Activated CD8-positive, alpha-beta T cell treated with anti-CD3 and anti-CD28 coated beads for 36 hours (primary cell): ENCODE data around the gene EXT2. TPM values are rescaled to one million over a fixed set of nuclear protein-coding genes. Genes with fewer than 3 reads are reported as not detected.

Experiments
- ATAC-seq: fragments of 200-7000 bp; cut with Tn5 transposase; one replicate; pipeline ENCODE4 v1.10.0; 2021; ENCODE audit warnings: mild to moderate bottlenecking, moderate library complexity
- CTCF ChIA-PET: fragments of 350-600 bp; sonication (Branson Sonifier 250); formaldehyde crosslinking; loops from one replicate; lab custom pipeline; 2021; ENCODE audit warnings: antibody characterized with exemption; lab: Charles Lee
- POLR2A ChIA-PET: fragments of 350-600 bp; sonication (Branson Sonifier 250); formaldehyde crosslinking; loops from one replicate; lab custom pipeline; 2021; ENCODE audit warnings: antibody characterized with exemption; lab: Charles Lee
- DNase-seq: peaks from one replicate; pipeline ENCODE4 v3.0.0-alpha.2; 2020
- H3K27ac Mint-ChIP-seq: one replicate; pipeline ENCODE4 v1.8.0; 2021; ENCODE audit warnings: mild to moderate bottlenecking, mixed read lengths
- H3K27me3 Mint-ChIP-seq: one replicate; pipeline ENCODE4 v1.8.0; 2021; ENCODE audit warnings: mixed read lengths
- H3K36me3 Mint-ChIP-seq: one replicate; pipeline ENCODE4 v1.8.0; 2021; ENCODE audit warnings: low read depth, mixed read lengths
- H3K4me1 Mint-ChIP-seq: one replicate; pipeline ENCODE4 v1.8.0; 2021; ENCODE audit warnings: low read depth, mixed read lengths
- H3K4me3 Mint-ChIP-seq: one replicate; pipeline ENCODE4 v1.8.0; 2021; ENCODE audit warnings: mild to moderate bottlenecking, moderate library complexity, mixed read lengths
- H3K9me3 Mint-ChIP-seq: one replicate; pipeline ENCODE4 v1.8.0; 2021; ENCODE audit warnings: mixed read lengths
- intact Hi-C: fragments of 100-400 bp; cut with micrococcal nuclease; formaldehyde crosslinking; loops from one replicate; pipeline ENCODE4 v1.10.0; 2022
- total RNA-seq, 2 experiments: library from RNA; stranded (reverse); gene quantifications; one replicate each; pipeline ENCODE4 v1.2.3, GENCODE V29; 2021
- TF ChIP-seq, protein P1 (sequence below): fragments of 200-600 bp; IDR thresholded peaks from one replicate; pipeline ENCODE4 v1.8.0; 2022; ENCODE audit warnings: antibody characterized with exemption, mild to moderate bottlenecking

Gene EXT2
- total RNA-seq, 2 experiments from 2014 or later = 20.0 to 20.2 TPM

DNA sequence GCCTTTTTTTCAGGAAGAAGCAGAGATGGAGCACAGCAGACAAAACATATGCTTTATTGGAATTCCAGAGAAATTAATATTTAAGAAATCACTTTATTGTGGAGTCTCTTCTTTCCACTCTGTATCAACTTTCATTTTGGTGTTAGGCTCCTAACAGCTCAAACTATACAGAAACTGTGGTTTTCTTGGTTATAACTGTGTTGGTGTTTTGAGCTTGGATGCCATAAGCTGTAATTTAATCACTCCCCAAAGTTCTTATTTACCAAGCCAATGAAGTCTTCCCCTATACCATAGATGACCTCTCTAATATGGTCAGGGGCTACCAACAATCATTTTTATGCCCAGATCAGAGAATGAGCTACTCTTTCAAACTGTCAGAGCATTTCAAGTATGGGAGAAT is 90.0 kb downstream of the EXT2 start:
- H3K36me3 Mint-ChIP-seq = peaks cover 54% of the 10 kb centered on the region
- ATAC-seq (no peak), DNase-seq (no peak)
- peaks cover 19% of the 10 kb centered on the region for H3K4me1 Mint-ChIP-seq
- no peak overlapping the region for H3K27ac Mint-ChIP-seq
- no peak overlapping the region for H3K4me3 Mint-ChIP-seq
- ChIA-PET POLR2A (interaction anchor here (0.7 kb wide), 1 partner anchor 39 kb away, joined by 3 read pairs; no protein-coding TSS in a partner anchor), CTCF (interaction anchor here (1.6 kb wide), 1 partner anchor 12 kb away, joined by 6 read pairs; no protein-coding TSS in a partner anchor)
- H3K9me3 Mint-ChIP-seq = peaks cover 13% of the 10 kb centered on the region
- intact Hi-C loops = no loop called here
- TF ChIP-seq, protein P1, sequence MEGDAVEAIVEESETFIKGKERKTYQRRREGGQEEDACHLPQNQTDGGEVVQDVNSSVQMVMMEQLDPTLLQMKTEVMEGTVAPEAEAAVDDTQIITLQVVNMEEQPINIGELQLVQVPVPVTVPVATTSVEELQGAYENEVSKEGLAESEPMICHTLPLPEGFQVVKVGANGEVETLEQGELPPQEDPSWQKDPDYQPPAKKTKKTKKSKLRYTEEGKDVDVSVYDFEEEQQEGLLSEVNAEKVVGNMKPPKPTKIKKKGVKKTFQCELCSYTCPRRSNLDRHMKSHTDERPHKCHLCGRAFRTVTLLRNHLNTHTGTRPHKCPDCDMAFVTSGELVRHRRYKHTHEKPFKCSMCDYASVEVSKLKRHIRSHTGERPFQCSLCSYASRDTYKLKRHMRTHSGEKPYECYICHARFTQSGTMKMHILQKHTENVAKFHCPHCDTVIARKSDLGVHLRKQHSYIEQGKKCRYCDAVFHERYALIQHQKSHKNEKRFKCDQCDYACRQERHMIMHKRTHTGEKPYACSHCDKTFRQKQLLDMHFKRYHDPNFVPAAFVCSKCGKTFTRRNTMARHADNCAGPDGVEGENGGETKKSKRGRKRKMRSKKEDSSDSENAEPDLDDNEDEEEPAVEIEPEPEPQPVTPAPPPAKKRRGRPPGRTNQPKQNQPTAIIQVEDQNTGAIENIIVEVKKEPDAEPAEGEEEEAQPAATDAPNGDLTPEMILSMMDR = no peak
- no peaks in the 10 kb centered on the region for H3K27me3 Mint-ChIP-seq

DNA sequence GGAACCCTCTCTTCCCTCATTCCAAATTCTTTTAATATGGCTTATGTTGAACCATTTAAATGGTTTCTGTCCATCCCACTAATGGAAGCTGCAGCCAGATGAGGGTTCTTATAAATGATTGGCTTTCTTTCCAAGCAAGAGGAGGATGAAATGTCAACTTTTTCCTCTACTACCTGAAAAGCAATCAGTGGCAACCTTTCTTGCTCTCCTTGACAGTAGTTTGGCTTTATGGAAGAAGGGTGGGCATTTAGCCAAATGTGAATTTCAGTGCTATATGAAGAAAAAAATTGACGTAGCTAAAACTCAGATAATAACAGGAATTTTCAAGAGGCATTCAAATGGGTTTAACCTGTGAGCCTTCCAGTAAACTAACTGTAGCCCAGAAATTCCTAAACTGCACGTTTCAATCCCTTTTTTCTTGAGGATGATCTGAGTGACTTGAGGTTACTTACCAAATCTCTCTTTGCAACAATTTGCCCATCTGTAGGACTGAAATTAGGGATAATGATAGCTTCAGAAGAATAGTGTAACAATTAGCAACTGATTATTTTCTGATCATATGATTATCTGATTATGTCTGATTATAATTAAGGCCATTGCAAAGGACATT is 90.9 kb downstream of the EXT2 start:
- H3K27ac Mint-ChIP-seq = no peak overlapping the region
- peaks cover 50% of the 10 kb centered on the region for H3K36me3 Mint-ChIP-seq
- intact Hi-C loops = no loop called here
- no peak overlapping the region for H3K4me3 Mint-ChIP-seq
- TF ChIP-seq, protein P1 = no peak
- no peak for ATAC-seq
- CTCF ChIA-PET = interaction anchor here (1.6 kb wide), 1 partner anchor 11 kb away, joined by 6 read pairs; no protein-coding TSS in a partner anchor
- no peaks in the 10 kb centered on the region for H3K27me3 Mint-ChIP-seq
- H3K9me3 Mint-ChIP-seq = peaks cover 13% of the 10 kb centered on the region
- DNase-seq = no peak
- POLR2A ChIA-PET = no interaction called here
- H3K4me1 Mint-ChIP-seq = peaks cover 22% of the 10 kb centered on the region

DNA sequence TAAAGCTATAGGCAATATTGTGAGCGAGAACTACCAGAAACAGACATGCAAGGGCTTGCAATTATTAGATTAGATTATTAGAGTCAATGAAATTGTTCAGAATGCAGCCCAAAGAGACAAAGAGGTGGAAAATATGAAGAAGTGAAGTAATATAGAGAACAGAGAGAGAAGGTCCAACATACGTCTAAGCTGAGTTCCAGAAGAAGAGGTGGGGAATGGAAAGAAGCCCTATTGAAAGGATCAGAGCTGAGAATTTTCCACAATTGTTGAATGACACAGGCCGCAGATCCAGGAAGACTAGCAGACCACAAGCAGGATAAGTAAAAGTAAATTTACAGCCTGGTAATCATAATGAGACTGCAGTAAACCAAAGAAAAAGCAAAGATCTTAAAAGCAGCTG is 93.2 kb downstream of the EXT2 start:
- Mint-ChIP-seq H3K27me3 (no peaks in the 10 kb centered on the region), H3K4me1 (peaks cover 35% of the 10 kb centered on the region), H3K9me3 (peaks cover 13% of the 10 kb centered on the region), H3K27ac (no peak overlapping the region), H3K36me3 (peaks cover 53% of the 10 kb centered on the region), H3K4me3 (no peak overlapping the region)
- intact Hi-C loops = no loop called here
- TF ChIP-seq, protein P1 = no peak
- ATAC-seq (no peak), DNase-seq (no peak)
- CTCF ChIA-PET = interaction anchor here (0.9 kb wide), 1 partner anchor 45 kb away, joined by 3 read pairs; no protein-coding TSS in a partner anchor
- POLR2A ChIA-PET = interaction anchor here (1.4 kb wide), 1 partner anchor 11 kb away, joined by 3 read pairs; no protein-coding TSS in a partner anchor

DNA sequence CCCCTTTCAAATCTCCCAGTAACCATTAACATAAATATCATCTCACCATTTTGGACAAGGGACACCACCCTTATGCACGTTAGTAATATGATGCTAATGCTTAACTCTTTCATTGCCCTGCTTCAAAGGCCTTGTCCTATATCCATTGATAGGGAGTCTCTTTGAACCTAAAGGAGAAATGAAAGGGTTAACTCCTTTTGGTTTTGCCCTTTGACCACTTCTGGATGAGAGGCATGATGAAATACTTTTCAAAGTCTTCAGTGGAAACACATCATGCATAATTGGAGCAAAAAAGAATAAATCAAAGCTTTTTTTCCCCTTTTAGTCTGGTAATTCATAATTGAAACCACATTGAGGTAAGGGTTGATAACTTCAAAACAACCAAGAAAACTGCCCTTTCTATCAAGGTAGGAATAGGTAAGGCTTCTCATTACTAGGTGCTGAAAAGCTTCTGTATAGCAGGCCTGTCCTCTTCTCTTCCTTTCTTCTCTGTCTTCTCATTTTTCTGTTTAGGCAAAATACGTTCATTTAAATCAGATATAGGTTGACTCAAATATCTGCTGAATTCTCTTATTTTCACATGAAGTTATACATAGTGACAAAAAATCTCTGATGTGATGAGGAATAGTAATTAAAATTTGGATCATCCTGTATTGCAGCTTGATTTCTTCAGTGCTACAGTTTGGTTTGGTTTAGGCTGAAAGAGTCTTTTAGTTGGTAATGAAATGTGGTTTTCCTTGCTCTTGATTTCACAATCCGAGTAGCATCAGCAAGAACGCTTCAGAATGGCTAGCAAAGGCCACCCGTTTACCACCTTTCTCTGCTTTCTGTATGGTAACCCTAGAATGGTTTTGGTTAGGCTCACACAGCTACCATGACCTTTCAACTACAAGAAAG is 94.8 kb downstream of the EXT2 start:
- Mint-ChIP-seq H3K27ac (no peak overlapping the region), H3K4me1 (peaks cover 32% of the 10 kb centered on the region), H3K36me3 (peaks cover 54% of the 10 kb centered on the region), H3K4me3 (no peak overlapping the region), H3K27me3 (no peaks in the 10 kb centered on the region), H3K9me3 (peaks cover 13% of the 10 kb centered on the region)
- peak; percentile 17 for ATAC-seq
- CTCF ChIA-PET = interaction anchor here (0.6 to 1.0 kb wide), 2 partner anchors 85 to 1943 kb away, joined by 3 read pairs; no protein-coding TSS in a partner anchor
- DNase-seq = no peak
- intact Hi-C loops = no loop called here
- POLR2A ChIA-PET = interaction anchor here (1.0 kb wide), 1 partner anchor 80 kb away, joined by 4 read pairs; no protein-coding TSS in a partner anchor
- TF ChIP-seq, protein P1 = no peak
